GM21390 (cell line): ENCODE results near the gene ZDHHC1.
"Not testable (repeated sequence)": the region's sequence is repeated elsewhere in the genome, so short reads cannot be mapped to it uniquely, and the experiment has no call there.

Source experiments
- ATAC-seq: cut with Tn5 transposase; IDR thresholded peaks from one replicate; pipeline ENCODE4 v1.9.1; 2021; ENCODE audit not compliant: unreplicated experiment

The ZDHHC1 gene

GRCh38 chr16:67431775-67432505 is 15.7 kb upstream of the ZDHHC1 start:
- no peak for ATAC-seq

GRCh38 chr16:67430977-67431774 is 14.9 kb upstream of the ZDHHC1 start, which contains the start of gene HSD11B2:
TSS of gene HSD11B2 (plus strand) at chr16:67431121. CDS start at chr16:67431249, 128 bp downstream.
- no peak for ATAC-seq

GRCh38 chr16:67430504-67430976 is 14.3 kb upstream of the ZDHHC1 start:
- no peak for ATAC-seq

- ATAC-seq, result no peak
These were observed 13.7 kb upstream of the ZDHHC1 start for GRCh38 chr16:67429799-67430503.

- ATAC-seq, result no peak
These were observed 12.9 kb upstream of the ZDHHC1 start for GRCh38 chr16:67429053-67429798.

- no peak for ATAC-seq
These were observed 12.0 kb upstream of the ZDHHC1 start for GRCh38 chr16:67428146-67428731.

- ATAC-seq, result no peak
These were observed 10.7 kb upstream of the ZDHHC1 start for GRCh38 chr16:67426950-67427349.

GRCh38 chr16:67426022-67426421 is 9.7 kb upstream of the ZDHHC1 start:
- ATAC-seq, result no peak

GRCh38 chr16:67425580-67425979 is 9.3 kb upstream of the ZDHHC1 start:
- ATAC-seq, result no peak

- no peak for ATAC-seq
These were observed 8.8 kb upstream of the ZDHHC1 start for GRCh38 chr16:67425061-67425460.

- no peak for ATAC-seq
These were observed 8.0 kb upstream of the ZDHHC1 start for GRCh38 chr16:67424261-67424615.

- no peak for ATAC-seq
These were observed 7.5 kb upstream of the ZDHHC1 start for GRCh38 chr16:67423611-67424260.

GRCh38 chr16:67423015-67423414 is 6.7 kb upstream of the ZDHHC1 start:
- no peak for ATAC-seq

- ATAC-seq, result no peak
These were observed 4.8 kb upstream of the ZDHHC1 start for GRCh38 chr16:67421030-67421429.

- ATAC-seq, result no peak
These were observed 3.7 kb upstream of the ZDHHC1 start for GRCh38 chr16:67419931-67420330.

GRCh38 chr16:67419502-67419901 is 3.2 kb upstream of the ZDHHC1 start:
- no peak for ATAC-seq

- no peak for ATAC-seq
These were observed 1.2 kb upstream of the ZDHHC1 start for GRCh38 chr16:67417333-67418061.

- ATAC-seq, result not testable (repeated sequence)
These were observed 856 bp downstream of the ZDHHC1 start for GRCh38 chr16:67415421-67415820.
